ENCODE results near the gene EHMT1.
"Not testable (repeated sequence)": the region's sequence is repeated elsewhere in the genome, so short reads cannot be mapped to it uniquely, and the experiment has no call there.

The EHMT1 gene

DNA sequence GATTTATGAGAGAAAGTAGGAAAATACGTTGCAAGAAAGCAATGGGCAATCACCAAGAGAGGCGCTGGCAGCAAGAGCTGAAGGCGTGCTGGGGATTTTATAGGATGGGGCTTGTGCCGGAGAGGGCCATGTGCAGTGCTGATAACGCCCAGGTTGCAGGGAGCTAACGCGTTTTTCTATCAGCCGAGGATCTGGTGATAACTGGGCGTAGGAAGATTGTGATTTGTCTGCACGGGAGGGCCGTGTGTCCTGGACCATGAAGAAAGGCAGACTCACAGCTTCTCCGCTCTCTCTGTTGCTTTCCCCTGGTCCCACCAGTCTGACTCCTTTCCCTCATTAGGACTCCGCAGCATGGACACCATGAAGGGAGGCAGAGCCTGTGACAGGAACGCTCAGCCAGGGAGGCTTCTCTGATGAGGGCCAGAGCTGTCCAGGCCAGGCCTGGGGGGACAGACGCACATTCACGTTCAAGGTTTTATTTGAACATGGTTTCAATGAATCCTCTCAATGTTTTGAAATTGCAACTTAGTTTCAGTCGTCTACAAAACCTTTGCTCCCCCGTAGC, 246.9 kb downstream of the EHMT1 start:
- no peak for DNase-seq (ENCODE audit: low read depth in 2 of 2)

- DNase-seq (ENCODE audit: low read depth in 2 of 2): no peak
Observed at GRCh38 chr9:137866226-137867141, 247.7 kb downstream of the EHMT1 start.

DNA sequence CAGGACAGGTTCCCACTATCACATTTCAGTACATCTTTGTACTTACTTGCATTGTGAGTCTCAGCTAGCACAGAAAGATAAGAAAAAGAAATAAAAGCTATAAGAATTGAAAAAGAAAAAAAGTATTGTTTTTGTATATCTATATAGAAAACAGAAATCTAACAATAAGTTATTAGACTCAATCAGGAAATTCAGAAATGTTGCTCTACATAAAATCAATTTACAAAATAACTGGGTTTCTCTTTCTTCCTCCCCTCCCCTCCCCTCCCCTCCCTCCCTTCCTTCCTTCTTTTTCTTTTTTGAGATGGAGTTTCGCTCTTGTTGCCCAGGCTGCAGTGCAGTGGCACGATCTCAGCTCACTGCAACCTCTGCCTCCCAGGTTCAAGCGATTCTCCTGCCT, 251.6 kb downstream of the EHMT1 start:
- DNase-seq (ENCODE audit: low read depth in 2 of 2): no peak

- no peak for DNase-seq (ENCODE audit: low read depth in 2 of 2)
Observed at GRCh38 chr9:137872296-137872695, 253.5 kb downstream of the EHMT1 start.

GRCh38 chr9:137873408-137873807, 254.6 kb downstream of the EHMT1 start:
- DNase-seq (ENCODE audit: low read depth in 2 of 2): no peak

DNA sequence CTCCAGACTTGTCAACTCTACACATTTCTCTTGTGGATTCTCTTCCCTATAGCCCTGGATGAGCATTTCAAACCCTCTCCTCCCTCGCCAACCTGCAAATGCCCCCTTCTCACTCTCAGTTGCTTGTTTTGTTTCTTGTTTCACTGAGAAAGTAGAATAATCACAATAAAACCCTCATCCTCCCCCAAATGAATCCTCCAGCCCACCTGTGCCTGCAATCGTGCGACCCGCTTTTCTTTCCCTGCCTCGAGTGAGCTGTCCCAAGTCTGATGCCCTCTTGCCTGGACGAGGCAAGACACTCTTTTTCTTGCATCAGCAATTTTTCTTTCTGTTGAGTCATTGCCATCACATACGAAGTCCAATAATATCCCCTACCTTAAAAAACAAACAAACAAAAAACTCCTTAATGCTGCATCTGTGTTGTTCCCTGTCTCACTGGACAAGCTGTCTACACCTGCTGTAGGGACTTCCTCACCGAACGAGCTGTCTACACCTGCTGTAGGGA, 255.1 kb downstream of the EHMT1 start:
- DNase-seq (ENCODE audit: low read depth in 2 of 2): no peak

DNA sequence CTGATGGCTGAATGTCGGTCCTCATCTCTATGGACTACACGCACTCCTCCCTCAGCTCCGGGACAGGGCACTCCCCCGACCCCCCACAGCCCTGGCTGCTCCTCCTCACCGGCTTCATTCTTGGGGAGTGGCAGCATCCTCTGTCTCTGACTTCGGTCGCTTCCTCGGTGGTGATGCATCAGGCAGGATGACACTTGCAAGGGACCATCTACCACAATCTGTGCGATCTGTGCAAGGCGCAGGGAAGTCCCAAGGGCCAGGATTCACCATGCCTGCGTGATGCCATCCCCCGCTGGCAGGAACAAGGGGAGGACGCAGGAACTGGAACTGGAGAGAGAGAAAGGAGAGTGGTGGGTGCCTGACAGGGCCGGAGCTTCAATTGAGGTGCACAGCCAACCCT, 256.5 kb downstream of the EHMT1 start:
- no peak for DNase-seq (ENCODE audit: low read depth in 2 of 2)

- no peak for DNase-seq (ENCODE audit: low read depth in 2 of 2)
Observed at GRCh38 chr9:137875846-137876245, 257.0 kb downstream of the EHMT1 start.

- DNase-seq (ENCODE audit: low read depth in 2 of 2): no peak
Observed at GRCh38 chr9:137876269-137876668, 257.5 kb downstream of the EHMT1 start.

DNA sequence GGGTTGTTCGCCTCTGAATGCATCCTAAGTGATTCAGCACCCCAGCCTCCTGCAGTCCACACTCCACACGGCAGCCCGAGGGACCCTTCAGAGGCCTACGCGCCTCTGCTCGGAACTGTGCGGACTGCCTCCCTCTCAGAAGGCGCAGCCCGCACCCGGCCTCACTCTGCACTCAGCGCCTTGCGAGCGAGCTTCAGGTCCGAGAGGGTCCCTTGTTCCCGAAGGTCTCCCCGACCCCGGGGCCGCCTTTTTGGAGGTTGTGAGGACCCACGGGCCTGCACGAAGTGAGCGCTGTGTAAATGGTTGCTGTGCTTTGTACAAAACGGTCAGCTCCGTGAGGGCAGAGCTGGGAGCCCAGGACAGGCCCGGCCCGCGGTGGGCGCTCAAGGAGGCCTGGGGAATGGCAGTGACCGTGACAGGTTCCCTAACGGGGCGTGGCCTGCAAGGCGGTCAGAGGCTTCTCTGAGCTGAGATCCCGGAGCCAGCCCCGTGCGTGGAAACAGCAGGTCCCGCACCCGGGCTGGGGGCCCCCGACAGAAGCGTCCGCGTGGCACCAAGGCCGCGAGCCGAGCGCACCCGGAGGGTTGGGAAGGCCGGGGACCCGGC, 258.1 kb downstream of the EHMT1 start:
- DNase-seq (ENCODE audit: low read depth in 2 of 2): no peak

DNA sequence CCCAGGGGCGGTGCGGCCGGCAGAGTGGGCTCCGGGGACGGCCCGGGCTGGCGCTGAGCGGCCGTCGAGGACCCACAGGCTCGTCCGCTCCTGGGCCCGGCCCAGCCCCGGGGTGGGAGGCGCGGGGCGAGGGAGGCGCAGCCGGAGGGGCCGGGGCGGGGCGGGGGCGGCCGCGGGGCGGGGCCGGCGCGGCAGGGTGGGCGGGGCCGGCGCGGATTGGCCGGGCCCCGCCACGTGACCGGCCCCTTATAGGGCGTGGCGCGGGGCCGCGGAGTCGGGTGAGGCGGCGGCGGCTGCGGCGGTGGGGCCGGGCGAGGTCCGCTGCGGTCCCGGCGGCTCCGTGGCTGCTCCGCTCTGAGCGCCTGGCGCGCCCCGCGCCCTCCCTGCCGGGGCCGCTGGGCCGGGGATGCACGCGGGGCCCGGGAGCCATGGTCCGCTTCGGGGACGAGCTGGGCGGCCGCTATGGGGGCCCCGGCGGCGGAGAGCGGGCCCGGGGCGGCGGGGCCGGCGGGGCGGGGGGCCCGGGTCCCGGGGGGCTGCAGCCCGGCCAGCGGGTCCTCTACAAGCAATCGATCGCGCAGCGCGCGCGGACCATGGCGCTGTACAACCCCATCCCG, 258.8 kb downstream of the EHMT1 start, which contains the start of gene CACNA1B:
Gene CACNA1B (plus strand): TSS at position 277 of the 617 bp plus-strand sequence. CDS start 152 bp downstream, at position 429.
- DNase-seq (ENCODE audit: low read depth in 2 of 2): not testable (repeated sequence)

DNA sequence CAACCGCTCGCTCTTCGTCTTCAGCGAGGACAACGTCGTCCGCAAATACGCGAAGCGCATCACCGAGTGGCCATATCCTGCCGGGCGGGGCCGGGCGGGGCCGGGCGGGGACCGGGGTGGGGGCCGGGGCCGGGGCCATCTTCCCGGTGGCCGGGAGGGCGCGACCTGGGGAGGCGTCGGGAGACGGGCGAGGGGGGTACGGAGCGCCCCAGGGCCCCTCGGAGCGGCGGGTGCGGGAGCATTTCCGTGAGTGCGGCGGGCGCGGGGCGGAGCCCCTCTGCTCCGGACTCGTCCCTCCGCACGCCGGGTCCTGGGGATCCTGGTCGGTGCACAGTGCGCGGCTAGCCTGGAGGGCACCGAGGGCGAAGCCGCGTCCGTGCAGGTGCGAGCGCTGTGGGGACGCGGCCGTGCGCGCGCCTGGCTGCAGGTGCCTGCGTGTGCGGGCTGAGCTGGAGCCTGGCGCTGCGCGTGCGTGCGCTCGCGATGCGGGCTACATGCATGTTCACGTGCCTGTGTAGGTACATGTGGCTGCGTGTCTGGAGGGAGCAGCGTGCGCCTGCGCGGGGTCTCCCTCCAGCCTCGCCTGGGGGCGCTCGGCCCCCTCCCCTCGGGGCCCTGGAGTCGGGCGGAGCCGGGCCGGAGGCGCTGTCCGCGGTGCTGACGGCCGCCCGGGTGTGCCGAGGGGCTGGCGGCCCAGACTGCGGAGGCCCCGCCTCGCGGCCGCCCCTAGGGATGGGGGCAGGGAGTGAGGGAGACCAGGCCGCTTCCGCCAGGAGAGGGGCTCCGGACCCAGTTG, 259.5 kb downstream of the EHMT1 start:
- no peak for DNase-seq (ENCODE audit: low read depth in 2 of 2)

DNA sequence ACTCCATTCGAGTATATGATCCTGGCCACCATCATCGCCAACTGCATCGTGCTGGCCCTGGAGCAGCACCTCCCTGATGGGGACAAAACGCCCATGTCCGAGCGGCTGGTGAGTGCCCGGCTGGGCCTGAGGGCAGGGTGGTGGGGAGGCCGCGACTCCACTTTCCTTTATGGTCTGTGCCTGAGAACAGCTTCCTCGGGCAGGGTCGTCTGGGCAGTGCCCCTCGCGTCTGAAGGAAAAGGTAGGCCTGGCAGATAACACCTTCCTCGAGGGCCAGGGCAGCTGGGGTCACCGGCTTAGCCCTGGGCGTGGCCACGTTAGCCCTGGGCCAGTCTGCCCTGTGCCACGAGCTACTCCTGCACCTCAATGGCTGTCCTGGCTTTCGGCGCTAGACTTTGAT, 260.2 kb downstream of the EHMT1 start:
- no peak for DNase-seq (ENCODE audit: low read depth in 2 of 2)

DNA sequence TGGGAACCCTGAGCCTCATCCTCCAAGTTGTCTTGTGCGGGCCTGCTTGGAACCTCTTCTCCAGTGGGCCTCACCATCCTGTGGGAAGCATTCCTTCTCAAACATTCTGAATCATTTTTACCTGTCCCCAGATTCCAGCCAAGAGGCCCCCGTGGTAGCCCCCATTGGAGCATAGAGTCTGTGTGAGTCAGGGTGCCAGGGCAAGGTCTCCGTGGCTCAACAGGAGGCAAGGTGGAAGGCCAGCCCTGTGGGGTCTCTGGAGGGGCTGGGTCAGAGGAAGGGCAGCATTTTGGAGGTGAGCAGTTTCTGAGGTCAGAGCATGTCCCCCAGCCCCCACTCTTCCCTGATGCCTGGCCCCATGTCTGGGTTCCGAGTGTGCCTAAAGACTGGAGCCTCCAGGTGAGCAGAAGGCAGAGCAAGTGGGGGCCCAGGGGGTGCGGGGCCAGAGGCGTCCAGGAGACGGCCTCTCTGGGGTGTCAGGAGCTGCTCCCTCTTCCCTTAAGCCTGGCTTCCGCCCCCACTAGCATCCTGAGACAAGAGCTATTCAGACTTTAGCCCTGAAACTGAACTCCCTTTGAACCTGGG, 260.9 kb downstream of the EHMT1 start:
- no peak for DNase-seq (ENCODE audit: low read depth in 2 of 2)

DNA sequence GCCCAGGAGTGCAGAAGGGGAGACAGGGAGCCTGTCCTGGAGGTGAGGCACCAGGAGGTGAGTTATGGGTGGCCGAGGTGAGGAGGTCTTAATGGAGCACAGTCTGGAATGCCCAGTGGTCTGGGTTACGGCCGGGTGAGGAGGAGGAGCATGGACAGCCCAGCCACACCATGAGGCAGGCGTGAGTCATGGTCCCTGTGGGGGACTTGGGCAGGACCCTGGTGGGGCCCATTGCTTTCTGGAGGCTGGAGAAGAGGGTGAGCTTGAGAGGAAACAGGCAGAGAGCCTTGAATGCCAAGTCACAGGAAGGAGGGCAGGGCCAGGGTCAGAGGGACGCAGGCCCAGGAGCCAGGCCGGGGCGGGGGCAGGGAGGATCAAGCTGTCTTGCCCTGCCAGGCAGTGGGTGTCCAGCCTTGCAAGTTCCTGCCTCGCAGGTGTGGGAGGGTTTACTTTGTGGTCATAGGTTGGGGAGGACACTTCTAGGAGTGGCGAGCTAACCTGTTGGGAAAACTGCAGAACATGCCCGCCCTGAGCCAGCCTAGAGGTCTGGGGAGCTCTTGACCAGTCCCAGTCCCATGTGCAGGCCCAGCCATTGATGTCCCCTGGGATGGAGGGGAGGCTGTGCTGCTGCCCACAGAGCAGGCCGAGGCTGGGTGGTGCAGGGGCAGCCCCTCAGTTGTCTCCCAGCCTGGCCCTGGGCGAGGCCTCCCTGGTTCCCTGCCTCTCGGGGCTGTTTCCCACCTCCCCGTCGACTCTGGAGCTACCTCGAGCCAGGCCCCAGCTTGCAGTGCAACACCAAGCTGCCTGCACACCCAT, 261.6 kb downstream of the EHMT1 start:
- DNase-seq (ENCODE audit: low read depth in 2 of 2): no peak

- DNase-seq (ENCODE audit: low read depth in 2 of 2): no peak
Observed at GRCh38 chr9:137880976-137881530, 262.2 kb downstream of the EHMT1 start.

DNA sequence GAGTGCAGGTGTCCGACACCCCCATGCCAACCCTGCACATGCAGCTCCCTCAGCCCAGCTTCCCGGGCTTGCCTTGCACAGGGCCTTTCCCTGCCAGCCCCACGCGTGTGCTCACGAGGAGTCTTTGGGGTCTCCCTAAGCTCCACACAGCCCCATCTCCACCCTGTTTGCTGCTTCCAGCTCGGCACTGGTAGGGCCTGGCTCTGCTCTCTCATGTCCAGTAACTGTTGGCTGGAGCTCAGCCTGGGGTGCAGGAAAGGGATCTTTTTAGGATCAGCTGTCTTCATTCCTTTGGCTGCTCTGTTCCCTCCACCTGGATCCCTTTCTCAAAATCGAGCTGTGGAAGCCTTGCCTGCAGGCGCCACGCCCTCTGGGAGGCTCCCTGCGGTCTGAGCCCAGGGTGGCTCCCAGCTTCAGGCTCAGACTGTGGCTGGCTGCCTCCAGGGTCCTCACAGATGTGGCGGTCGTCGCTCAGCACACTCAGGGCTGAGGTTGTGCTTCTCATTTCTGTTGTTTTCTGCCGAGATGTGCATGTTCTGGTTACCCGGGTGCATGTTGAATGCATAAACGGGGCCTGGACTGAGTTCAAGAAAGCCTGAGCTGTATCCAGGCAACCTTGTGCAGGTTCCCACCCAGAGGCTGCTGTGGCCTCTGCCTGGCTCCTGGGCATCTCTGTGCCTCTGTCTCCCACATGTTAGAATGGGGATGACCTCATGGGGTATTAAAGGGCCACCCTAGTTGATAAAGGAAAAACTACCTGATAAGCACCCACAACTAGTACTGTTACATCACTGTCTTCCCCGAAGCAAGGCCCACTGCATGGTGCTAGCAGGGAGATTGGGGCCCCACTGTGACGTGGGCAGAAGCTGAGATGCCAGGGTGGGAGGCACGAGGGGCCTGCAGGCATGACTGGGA, 263.0 kb downstream of the EHMT1 start:
- no peak for DNase-seq (ENCODE audit: low read depth in 2 of 2)

DNA sequence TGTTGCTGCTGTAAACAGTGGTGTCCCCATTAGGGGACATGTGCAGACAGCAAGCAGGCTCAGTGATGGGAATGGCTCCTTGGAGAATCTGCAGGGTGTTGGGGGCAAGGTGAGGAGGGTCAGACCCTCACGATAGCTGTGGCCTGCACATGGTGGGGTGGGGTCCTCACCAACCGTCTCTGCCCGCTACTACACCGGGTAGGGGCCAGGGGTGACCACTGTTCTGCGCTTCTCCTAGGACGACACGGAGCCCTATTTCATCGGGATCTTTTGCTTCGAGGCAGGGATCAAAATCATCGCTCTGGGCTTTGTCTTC, 263.7 kb downstream of the EHMT1 start:
- no peak for DNase-seq (ENCODE audit: low read depth in 2 of 2)

- DNase-seq (ENCODE audit: low read depth in 2 of 2): not testable (repeated sequence)
Observed at GRCh38 chr9:137883977-137884376, 265.2 kb downstream of the EHMT1 start.
